IMR-90 (cell line): ENCODE measurements around the gene ITGA4. TPM values are rescaled to one million over a fixed set of nuclear protein-coding genes. Genes with fewer than 3 reads are reported as not detected.

Experiments used
- ATAC-seq: fragments of 200-7000 bp; cut with Tn5 transposase; 2 replicates; pipeline ENCODE4 v1.9.1; 2020; ENCODE audit warnings: low read depth, mild to moderate bottlenecking, moderate library complexity
- BruUV-seq: library from RNA; stranded (reverse); fragments of 400-500 nt; replicated peaks from 2 replicates; lab custom pipeline; 2021; lab: Mats Ljungman, UMichigan
- CTCF ChIA-PET: fragments of 300-600 bp; formaldehyde crosslinking; extraction: SDS; loops from one replicate; lab custom pipeline; 2021; ENCODE audit warnings: antibody characterized with exemption; lab: Yijun Ruan, JAX
- POLR2A ChIA-PET: fragments of 300-600 bp; sonication (Branson Sonifier 250); formaldehyde crosslinking; loops from one replicate; lab custom pipeline; 2022; ENCODE audit warnings: antibody characterized with exemption; ENCODE audit not compliant: unreplicated experiment; lab: Charles Lee
- DNase-seq: peaks from one replicate; pipeline ENCODE4 v3.0.0; 2013
- H2AFZ ChIP-seq: replicated peaks from 2 replicates; pipeline ENCODE3; 2013; ENCODE audit warnings: low read length, mild to moderate bottlenecking; ENCODE audit not compliant: poor library complexity
- H2AK5ac ChIP-seq: 2 replicates; pipeline ENCODE4 v1.6.1; 2013; ENCODE audit warnings: low read depth, low read length, inconsistent platforms
- H2AK9ac ChIP-seq: replicated peaks from 2 replicates; pipeline ENCODE3; 2013; ENCODE audit warnings: mild to moderate bottlenecking, low read depth, low read length, moderate library complexity; ENCODE audit not compliant: poor library complexity
- H2BK120ac ChIP-seq: 2 replicates; pipeline ENCODE4 v1.6.1; 2013; ENCODE audit warnings: low read depth, low read length, inconsistent platforms
- H2BK15ac ChIP-seq: 3 replicates; pipeline ENCODE4 v1.6.1; 2013; ENCODE audit warnings: low read depth, low read length, inconsistent platforms
- H2BK20ac ChIP-seq: 2 replicates; pipeline ENCODE4 v1.6.1; 2013; ENCODE audit warnings: low read depth, mild to moderate bottlenecking, inconsistent platforms, low read length, moderate library complexity
- H2BK5ac ChIP-seq: 2 replicates; pipeline ENCODE4 v1.6.1; 2013; ENCODE audit warnings: mild to moderate bottlenecking, low read depth, low read length, inconsistent platforms; ENCODE audit not compliant: poor library complexity, severe bottlenecking
- H3K14ac ChIP-seq: replicated peaks from 2 replicates; pipeline ENCODE4 v1.6.1; 2013; ENCODE audit warnings: low read depth, low read length, inconsistent platforms
- H3K18ac ChIP-seq: 2 replicates; pipeline ENCODE4 v1.6.1; 2013; ENCODE audit warnings: low read depth, low read length, control low read depth
- H3K23ac ChIP-seq: 2 replicates; pipeline ENCODE4 v1.6.1; 2013; ENCODE audit warnings: low read depth, low read length, inconsistent platforms
- H3K27ac ChIP-seq: 2 replicates; pipeline ENCODE4 v1.5.1; 2013; ENCODE audit warnings: mild to moderate bottlenecking, control low read depth, low read length; ENCODE audit not compliant: insufficient read depth
- H3K27me3 ChIP-seq: 2 replicates; pipeline ENCODE4 v1.6.1; 2013; ENCODE audit warnings: low read length; ENCODE audit not compliant: control insufficient read depth, insufficient read depth
- H3K36me3 ChIP-seq: 2 replicates; pipeline ENCODE4 v1.6.1; 2013; ENCODE audit warnings: low read length, mixed read lengths; ENCODE audit not compliant: control insufficient read depth, insufficient read depth
- H3K4ac ChIP-seq: 2 replicates; pipeline ENCODE4 v1.6.1; 2013; ENCODE audit warnings: low read depth, low read length, inconsistent platforms
- H3K4me1 ChIP-seq: 2 replicates; pipeline ENCODE4 v1.6.1; 2013; ENCODE audit warnings: low read length, mixed read lengths; ENCODE audit not compliant: control insufficient read depth, insufficient read depth
- H3K4me2 ChIP-seq: 2 replicates; pipeline ENCODE4 v1.6.1; 2013; ENCODE audit warnings: low read depth, mild to moderate bottlenecking, control low read depth, low read length, moderate library complexity
- H3K4me3 ChIP-seq: 2 replicates; pipeline ENCODE4 v1.5.1; 2013; ENCODE audit warnings: low read depth, mild to moderate bottlenecking, control low read depth, low read length, moderate library complexity; ENCODE audit not compliant: insufficient read depth
- H3K56ac ChIP-seq: 2 replicates; pipeline ENCODE4 v1.6.1; 2013; ENCODE audit warnings: low read length, inconsistent platforms; ENCODE audit not compliant: insufficient read depth; ENCODE audit errors: extremely low read depth
- H3K79me1 ChIP-seq, 2 experiments: 2 replicates each; pipeline ENCODE4 v1.6.1; 2013; ENCODE audit warnings: low read length in 2 of 2, inconsistent platforms in 1 of 2, low read depth in 1 of 2
- H3K9ac ChIP-seq: 2 replicates; pipeline ENCODE4 v1.6.1; 2013; ENCODE audit warnings: low read depth, low read length, control low read depth
- H3K9me1 ChIP-seq: 2 replicates; pipeline ENCODE4 v1.6.1; 2013; ENCODE audit warnings: low read length, inconsistent platforms; ENCODE audit not compliant: insufficient read depth
- H3K9me3 ChIP-seq: 2 replicates; pipeline ENCODE4 v1.6.1; 2013; ENCODE audit warnings: low read length; ENCODE audit not compliant: control insufficient read depth, insufficient read depth
- H4K20me1 ChIP-seq: 2 replicates; pipeline ENCODE4 v1.6.1; 2013; ENCODE audit warnings: low read length, inconsistent platforms; ENCODE audit not compliant: insufficient read depth
- H4K5ac ChIP-seq: 2 replicates; pipeline ENCODE4 v1.6.1; 2013; ENCODE audit warnings: mild to moderate bottlenecking, low read depth, low read length, control low read depth
- H4K8ac ChIP-seq, 2 experiments: 2 replicates each; pipeline ENCODE4 v1.6.1; 2013; ENCODE audit warnings: low read depth in 2 of 2, low read length in 2 of 2, control low read depth in 1 of 2, inconsistent platforms in 1 of 2
- H4K91ac ChIP-seq: 2 replicates; pipeline ENCODE4 v1.6.1; 2013; ENCODE audit warnings: low read depth, low read length, inconsistent platforms; ENCODE audit not compliant: insufficient read depth
- CHD1 ChIP-seq: IDR thresholded peaks from 2 replicates; pipeline ENCODE4 v1.6.1; 2012; ENCODE audit warnings: low read depth, low read length, improper control_type of control experiment
- MAZ ChIP-seq: IDR thresholded peaks from 2 replicates; pipeline ENCODE4 v1.6.1; 2012; ENCODE audit warnings: low read depth, mild to moderate bottlenecking, low read length, improper control_type of control experiment, moderate library complexity, borderline replicate concordance
- MXI1 ChIP-seq: IDR thresholded peaks from 2 replicates; pipeline ENCODE4 v1.6.1; 2012; ENCODE audit warnings: low read depth, mild to moderate bottlenecking, low read length, moderate library complexity, borderline replicate concordance
- NFE2L2 ChIP-seq: fragments of 150-350 bp; IDR thresholded peaks from 2 replicates; pipeline ENCODE4 v1.6.1; 2016; ENCODE audit warnings: low read depth, mild to moderate bottlenecking, low read length
- POLR2A ChIP-seq: IDR thresholded peaks from 2 replicates; pipeline ENCODE4 v1.6.1; 2012; ENCODE audit warnings: mild to moderate bottlenecking, low read depth, low read length
- RAD21 ChIP-seq: IDR thresholded peaks from 2 replicates; pipeline ENCODE4 v1.6.1; 2012; ENCODE audit warnings: low read length, improper control_type of control experiment
- WGBS, 2 experiments: methylation state at CpG; one replicate each; pipeline versions ENCODE4 v1.1.5 to v1.1.7; 2013; ENCODE audit warnings: missing lambda C conversion rate in 2 of 2; ENCODE audit not compliant: insufficient read length in 1 of 2; ENCODE audit errors: extremely low coverage in 2 of 2; 5-methylcytosine and 5-hydroxymethylcytosine counted together
- dilution Hi-C: fragments of 300-500 bp; cut with HindIII; formaldehyde crosslinking; loops from one replicate; pipeline ENCODE4 v1.14.3; 2018; ENCODE audit warnings: low sequenced_read_pairs; ENCODE audit not compliant: unreplicated experiment
- in situ Hi-C: fragments of 300-500 bp; cut with MboI; formaldehyde crosslinking; loops from 3 replicates; pipeline ENCODE4 v1.14.3; 2019; ENCODE audit warnings: low sequenced_read_pairs, inconsistent platforms, mixed read lengths
- intact Hi-C: fragments of 100-400 bp; cut with micrococcal nuclease; formaldehyde crosslinking; loops from 2 replicates; pipeline ENCODE4 v1.10.0; 2022
- polyA plus RNA-seq, 3 experiments: library from polyadenylated mRNA; depleted of rRNA; stranded (reverse); fragments of >200 nt; gene quantifications; 2 replicates each; pipeline ENCODE4 v1.2.3, GENCODE V29; 2012; ENCODE audit warnings: low replicate concordance in 1 of 3
- total RNA-seq: library from RNA; depleted of rRNA; stranded (reverse); fragments of >200 nt; gene quantifications from 2 replicates; pipeline ENCODE4 v1.2.3, GENCODE V29; 2012
- TF ChIP-seq, protein P1 (sequence below): fragments of 150-350 bp; IDR thresholded peaks from 2 replicates; pipeline ENCODE4 v1.6.1; 2017; ENCODE audit warnings: mild to moderate bottlenecking, antibody characterized with exemption, low read length, low read depth
- TF ChIP-seq, protein P2 (sequence below): fragments of 150-350 bp; IDR thresholded peaks from 2 replicates; pipeline ENCODE4 v1.6.1; 2016; ENCODE audit warnings: low read depth, mild to moderate bottlenecking, low read length, moderate library complexity, borderline replicate concordance

ITGA4 gene
- total and polyA plus RNA-seq, 2 of the 4 experiments (the other 2 are of a cell fraction): 6.9 to 13.6 TPM

- no peaks in the 10 kb centered on the region for H3K9me1 ChIP-seq
- no peak overlapping the region for H4K91ac ChIP-seq
- 54% methylated on average over 4 of the region's 8 CpGs; no CpG with 5 or more reads in 1 of the 2 experiments for WGBS, 2 experiments
- H3K14ac ChIP-seq: no peak overlapping the region
- no peak overlapping the region for H4K8ac ChIP-seq
- intact Hi-C loops: no loop called here
- H4K5ac ChIP-seq: no peak overlapping the region
- no peak overlapping the region for H3K56ac ChIP-seq
- no peaks in the 10 kb centered on the region for H3K27me3 ChIP-seq
- no peak overlapping the region for H3K27ac ChIP-seq
- H2AK5ac ChIP-seq: no peak overlapping the region
- H3K4me1 ChIP-seq: no peaks in the 10 kb centered on the region
- no peaks in the 10 kb centered on the region for H3K79me1 ChIP-seq
- no peaks in the 10 kb centered on the region for H3K36me3 ChIP-seq
- no peak overlapping the region for H2AFZ ChIP-seq
- no peak overlapping the region for H2BK120ac ChIP-seq
- H3K4me3 ChIP-seq: no peak overlapping the region
- no TSS peak for BruUV-seq
- H3K9ac ChIP-seq: no peak overlapping the region
- no peak overlapping the region for H3K23ac ChIP-seq
- ATAC-seq (no peak), DNase-seq (no peak)
- H4K20me1 ChIP-seq: no peaks in the 10 kb centered on the region
- no peaks in the 10 kb centered on the region for H3K9me3 ChIP-seq
- H3K4me2 ChIP-seq: no peak overlapping the region
- no peak overlapping the region for H3K4ac ChIP-seq
- ChIA-PET POLR2A (no interaction called here), CTCF (no interaction called here)
- no peak overlapping the region for H2BK20ac ChIP-seq
- H2BK15ac ChIP-seq: no peak overlapping the region
- in situ Hi-C loops: no loop called here
- H3K18ac ChIP-seq: no peak overlapping the region
- no peak overlapping the region for H2AK9ac ChIP-seq
- no peak overlapping the region for H2BK5ac ChIP-seq
- no peak for TF ChIP-seq POLR2A
- TF ChIP-seq CHD1: no peak
- TF ChIP-seq RAD21: no peak
- TF ChIP-seq MXI1: no peak
- TF ChIP-seq, protein P1, sequence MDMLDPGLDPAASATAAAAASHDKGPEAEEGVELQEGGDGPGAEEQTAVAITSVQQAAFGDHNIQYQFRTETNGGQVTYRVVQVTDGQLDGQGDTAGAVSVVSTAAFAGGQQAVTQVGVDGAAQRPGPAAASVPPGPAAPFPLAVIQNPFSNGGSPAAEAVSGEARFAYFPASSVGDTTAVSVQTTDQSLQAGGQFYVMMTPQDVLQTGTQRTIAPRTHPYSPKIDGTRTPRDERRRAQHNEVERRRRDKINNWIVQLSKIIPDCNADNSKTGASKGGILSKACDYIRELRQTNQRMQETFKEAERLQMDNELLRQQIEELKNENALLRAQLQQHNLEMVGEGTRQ: no peak
- TF ChIP-seq MAZ: no peak
- TF ChIP-seq, protein P2, sequence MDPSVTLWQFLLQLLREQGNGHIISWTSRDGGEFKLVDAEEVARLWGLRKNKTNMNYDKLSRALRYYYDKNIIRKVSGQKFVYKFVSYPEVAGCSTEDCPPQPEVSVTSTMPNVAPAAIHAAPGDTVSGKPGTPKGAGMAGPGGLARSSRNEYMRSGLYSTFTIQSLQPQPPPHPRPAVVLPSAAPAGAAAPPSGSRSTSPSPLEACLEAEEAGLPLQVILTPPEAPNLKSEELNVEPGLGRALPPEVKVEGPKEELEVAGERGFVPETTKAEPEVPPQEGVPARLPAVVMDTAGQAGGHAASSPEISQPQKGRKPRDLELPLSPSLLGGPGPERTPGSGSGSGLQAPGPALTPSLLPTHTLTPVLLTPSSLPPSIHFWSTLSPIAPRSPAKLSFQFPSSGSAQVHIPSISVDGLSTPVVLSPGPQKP: no peak
- no peak for TF ChIP-seq NFE2L2
- dilution Hi-C loops: no loop called here
Measured at GRCh38 chr2:181419129-181419855, 37.9 kb upstream of the ITGA4 start.
